HG03066 (cell line): ENCODE results near the gene NEMP1.

Source experiments
- ATAC-seq: cut with Tn5 transposase; IDR thresholded peaks from one replicate; pipeline ENCODE4 v1.9.1; 2021; ENCODE audit warnings: low read depth; ENCODE audit not compliant: unreplicated experiment

NEMP1 gene

GRCh38 chr12:57006809-57007475 is 71.6 kb downstream of the NEMP1 start:
- no peak for ATAC-seq

- ATAC-seq = peak; percentile 48
Measured at GRCh38 chr12:57005980-57006808, 72.4 kb downstream of the NEMP1 start, which contains the start of gene ZBTB39. Gene ZBTB39 (minus strand): TSS chr12:57006546. CDS start chr12:57004917, 1,629 bp downstream.
